Large intestine (tissue), 3 donors: ENCODE measurements around the gene RIPK1. TPM values are rescaled to one million over a fixed set of nuclear protein-coding genes. Genes with fewer than 3 reads are reported as not detected.
"Not testable (repeated sequence)": the region's sequence is repeated elsewhere in the genome, so short reads cannot be mapped to it uniquely, and the experiment has no call there.

ENCODE experiments used
- DNase-seq, 2 donors: peaks; one replicate each; pipeline versions ENCODE4 v3.0.0 to v3.0.0-alpha.2; 2013
- H3K27ac ChIP-seq: one replicate; pipeline ENCODE4 v1.5.1; 2013; ENCODE audit warnings: low read length
- H3K27me3 ChIP-seq: 2 replicates; pipeline ENCODE4 v1.6.1; 2013; ENCODE audit warnings: low read length; ENCODE audit not compliant: control insufficient read depth, insufficient read depth
- H3K36me3 ChIP-seq: 2 replicates; pipeline ENCODE4 v1.6.1; 2013; ENCODE audit warnings: low read length; ENCODE audit not compliant: control insufficient read depth, insufficient read depth
- H3K4me1 ChIP-seq: one replicate; pipeline ENCODE4 v1.6.1; 2013; ENCODE audit warnings: low read length; ENCODE audit not compliant: control insufficient read depth, insufficient read depth
- H3K4me3 ChIP-seq: one replicate; pipeline ENCODE4 v1.5.1; 2013; ENCODE audit warnings: low read length
- H3K9me3 ChIP-seq: one replicate; pipeline ENCODE4 v1.6.1; 2013; ENCODE audit warnings: mild to moderate bottlenecking, low read depth, low read length, moderate library complexity; ENCODE audit not compliant: control insufficient read depth
- WGBS: methylation state at CpG from one replicate; pipeline ENCODE4 v1.1.5; 2013; ENCODE audit warnings: low lambda C conversion rate; ENCODE audit not compliant: insufficient coverage; 5-methylcytosine and 5-hydroxymethylcytosine counted together
- polyA plus RNA-seq: library from polyadenylated mRNA; unstranded; fragments of 120-200 nt; gene quantifications from one replicate; pipeline ENCODE4 v1.2.1, GENCODE V29; 2013

Gene RIPK1
- polyA plus RNA-seq, 1 donor: 32.2 TPM

DNA sequence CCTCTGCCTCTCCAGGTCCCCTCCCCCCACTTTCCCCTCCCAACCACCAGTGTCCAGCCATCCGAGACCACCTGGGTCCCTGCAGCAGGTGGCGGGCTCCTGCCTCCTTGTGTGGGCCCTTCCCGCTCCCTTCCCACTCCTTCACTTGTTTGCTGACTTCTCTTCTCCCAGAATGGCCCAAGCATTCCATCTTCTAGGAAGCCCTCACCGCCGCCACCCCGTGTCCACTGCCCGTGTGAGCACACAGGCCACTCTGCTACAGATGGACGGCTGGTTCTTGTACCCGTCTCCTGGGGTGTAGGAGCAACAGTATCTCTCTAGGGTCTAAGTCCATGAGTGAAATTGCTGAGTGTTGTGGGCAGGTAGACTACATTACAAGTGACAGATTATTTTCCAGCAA, 65.2 kb downstream of the RIPK1 start:
- H3K4me3 ChIP-seq: no peak overlapping the region
- WGBS: no CpG with 5 or more reads among the region's 9 CpGs
- peaks cover 9% of the 10 kb centered on the region for H3K4me1 ChIP-seq
- H3K27me3 ChIP-seq: no peaks in the 10 kb centered on the region
- H3K27ac ChIP-seq: peak overlapping the region; percentile 17
- H3K9me3 ChIP-seq: no peaks in the 10 kb centered on the region
- peak; percentile 36 to 49 for DNase-seq
- peaks cover 71% of the 10 kb centered on the region for H3K36me3 ChIP-seq

DNA sequence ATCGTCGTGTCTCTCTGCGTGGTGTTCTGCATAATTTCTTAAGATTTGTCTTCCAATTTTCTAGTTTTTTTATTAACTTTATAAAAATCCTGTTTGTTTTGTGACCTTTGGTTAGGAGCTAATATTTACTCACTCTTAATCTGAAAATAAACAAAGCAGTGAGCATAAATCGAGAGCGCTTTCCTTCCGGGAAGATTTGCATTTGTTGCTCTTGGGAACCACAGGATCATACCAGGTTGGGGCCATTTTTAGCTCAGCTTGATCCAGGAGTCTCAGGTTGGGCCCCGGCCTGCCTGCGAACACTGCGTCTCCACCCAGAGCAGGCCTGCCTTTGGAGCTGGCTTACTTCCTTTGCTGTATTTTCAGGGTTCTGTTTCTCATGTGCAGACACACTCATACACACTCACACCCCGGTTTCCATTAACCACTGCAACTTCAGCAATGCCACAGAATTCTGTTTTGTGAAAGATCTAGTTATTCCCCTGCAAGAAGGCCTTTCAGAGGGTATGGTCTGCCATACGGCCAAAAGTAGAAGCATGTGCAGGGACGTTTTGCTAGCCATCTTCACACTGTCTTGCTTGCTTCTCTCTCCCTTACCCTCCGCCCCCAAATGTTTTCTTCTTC, 67.5 kb downstream of the RIPK1 start:
- H3K27ac ChIP-seq: no peak overlapping the region
- WGBS: 63% methylated on average over 5 of the region's 13 CpGs
- peaks cover 25% of the 10 kb centered on the region for H3K4me1 ChIP-seq
- DNase-seq: peak in 1 of 2 donors; percentile 46
- peaks cover 67% of the 10 kb centered on the region for H3K36me3 ChIP-seq
- no peak overlapping the region for H3K4me3 ChIP-seq
- no peaks in the 10 kb centered on the region for H3K27me3 ChIP-seq
- no peaks in the 10 kb centered on the region for H3K9me3 ChIP-seq

DNA sequence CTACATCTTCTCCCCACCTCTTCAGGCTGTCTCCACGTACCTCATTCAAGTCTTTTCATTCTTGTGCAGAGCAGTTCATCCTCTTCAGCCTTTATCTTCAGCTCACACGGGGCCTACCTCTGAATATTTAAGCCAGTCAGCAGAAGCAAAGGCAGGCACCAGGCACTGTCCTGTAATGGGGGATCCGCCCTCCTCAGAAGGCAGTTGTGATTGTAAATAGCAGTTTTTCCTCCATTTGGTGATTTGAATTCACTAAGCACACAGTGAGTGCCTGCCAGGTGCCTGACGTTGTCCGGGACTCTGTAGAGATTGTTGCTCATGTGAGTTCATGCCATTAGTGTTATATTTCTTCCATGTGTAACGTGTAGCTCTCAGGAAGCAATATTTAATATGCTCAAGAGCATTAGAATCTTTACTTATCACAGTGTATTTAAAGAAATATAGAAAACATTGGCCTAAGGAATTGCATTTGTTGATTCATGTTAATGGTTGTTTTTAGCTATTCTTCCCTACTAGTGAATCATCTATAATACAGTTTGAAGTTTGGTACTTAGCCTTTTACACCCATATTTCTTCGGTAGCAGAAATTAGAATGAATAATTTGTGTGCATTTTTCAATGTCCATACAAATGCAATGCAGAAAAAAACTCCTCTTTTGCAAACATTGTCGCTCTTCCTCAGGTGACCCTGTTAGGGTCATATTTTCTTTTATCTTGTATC, 68.2 kb downstream of the RIPK1 start:
- peaks cover 66% of the 10 kb centered on the region for H3K36me3 ChIP-seq
- H3K4me3 ChIP-seq: no peak overlapping the region
- no peaks in the 10 kb centered on the region for H3K27me3 ChIP-seq
- peaks cover 25% of the 10 kb centered on the region for H3K4me1 ChIP-seq
- no peaks in the 10 kb centered on the region for H3K9me3 ChIP-seq
- H3K27ac ChIP-seq: no peak overlapping the region
- DNase-seq: no peak
- 93% methylated on average over 2 of the region's 8 CpGs for WGBS

DNA sequence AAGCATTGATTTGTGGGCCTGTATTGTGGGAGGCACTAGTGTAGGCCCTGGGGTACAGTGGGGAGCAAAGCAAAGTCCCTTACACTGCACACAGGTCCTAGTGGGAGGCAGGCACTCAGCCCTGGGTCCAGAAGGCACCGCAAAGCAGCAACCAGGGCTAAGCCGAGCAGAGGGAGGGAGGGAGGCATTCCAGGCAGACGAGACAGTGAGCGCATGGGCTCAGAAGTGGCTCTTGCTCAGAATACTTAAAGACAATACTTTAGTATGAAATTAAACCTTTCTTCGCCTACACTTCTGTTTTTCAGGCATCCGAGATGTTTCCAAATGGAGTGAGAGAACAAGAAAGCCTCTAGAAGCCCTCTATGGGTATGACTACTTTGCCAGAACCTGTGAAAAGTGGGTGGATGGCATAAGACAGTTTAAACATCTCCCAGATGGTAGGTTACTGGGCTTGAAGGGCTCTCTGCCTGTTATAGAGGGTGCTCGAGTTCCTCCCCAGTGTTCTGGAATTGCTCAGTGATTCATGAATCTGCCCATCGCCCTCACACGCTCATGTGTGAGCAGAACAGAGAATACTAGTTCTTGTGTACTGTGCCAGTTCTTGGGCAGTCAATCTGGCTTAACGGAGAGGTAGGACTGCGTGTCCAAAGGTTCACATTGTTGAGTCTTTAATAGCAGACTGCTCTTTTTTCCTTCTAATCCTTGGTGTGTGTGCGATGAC, 68.9 kb downstream of the RIPK1 start:
- H3K27me3 ChIP-seq: no peaks in the 10 kb centered on the region
- H3K4me1 ChIP-seq: peaks cover 25% of the 10 kb centered on the region
- H3K4me3 ChIP-seq: no peak overlapping the region
- no peak for DNase-seq
- peaks cover 59% of the 10 kb centered on the region for H3K36me3 ChIP-seq
- no peak overlapping the region for H3K27ac ChIP-seq
- H3K9me3 ChIP-seq: no peaks in the 10 kb centered on the region
- WGBS: 84% methylated on average over 5 of the region's 12 CpGs

DNA sequence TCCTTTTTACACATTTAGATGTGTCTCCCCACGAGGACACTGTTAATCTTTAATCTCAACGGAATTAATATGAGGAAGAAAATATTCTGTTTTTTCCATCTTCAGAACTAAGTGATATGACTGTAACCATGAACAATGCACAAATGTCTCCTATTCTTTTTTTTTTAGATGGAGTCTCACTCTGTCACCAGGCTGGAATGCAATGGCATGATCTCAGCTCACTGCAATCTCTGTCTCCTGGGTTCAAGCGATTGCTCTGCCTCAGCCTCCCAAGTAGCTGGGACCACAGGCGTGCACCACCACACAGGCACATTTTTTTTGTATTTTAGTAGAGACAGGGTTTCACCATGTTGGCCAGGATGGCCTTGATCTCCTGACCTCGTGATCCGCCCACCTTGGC, 69.6 kb downstream of the RIPK1 start:
- no CpG with 5 or more reads among the region's 6 CpGs for WGBS
- Histone ChIP-seq H3K4me1 (peaks cover 28% of the 10 kb centered on the region), H3K36me3 (peaks cover 55% of the 10 kb centered on the region)
- H3K9me3 ChIP-seq, H3K27ac ChIP-seq, H3K4me3 ChIP-seq, H3K27me3 ChIP-seq, DNase-seq: not testable (repeated sequence)

DNA sequence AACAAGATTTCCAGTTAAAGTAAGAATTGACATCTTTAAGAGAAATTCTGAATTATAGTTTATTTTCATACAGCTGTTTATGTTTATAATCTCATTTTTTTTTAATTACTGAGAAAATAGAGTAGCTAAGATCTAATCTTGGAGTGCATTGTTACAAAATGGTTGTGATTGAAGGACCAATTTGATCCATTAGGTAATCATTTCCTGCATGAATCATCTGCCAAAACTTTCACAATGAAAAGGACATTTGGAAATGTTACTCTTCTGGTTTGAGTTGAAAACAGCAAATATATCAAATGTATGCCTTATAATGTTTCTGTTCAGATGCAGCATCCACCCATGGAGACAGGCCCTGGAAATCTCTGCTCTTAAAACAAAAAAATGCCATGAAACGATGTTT, 70.0 kb downstream of the RIPK1 start:
- Histone ChIP-seq H3K27me3 (no peaks in the 10 kb centered on the region), H3K27ac (peak overlapping the region; percentile 80), H3K9me3 (no peaks in the 10 kb centered on the region), H3K4me3 (no peak overlapping the region), H3K4me1 (peaks cover 31% of the 10 kb centered on the region), H3K36me3 (peaks cover 55% of the 10 kb centered on the region)
- no peak for DNase-seq
- no CpG with 5 or more reads among the region's 1 CpG for WGBS

DNA sequence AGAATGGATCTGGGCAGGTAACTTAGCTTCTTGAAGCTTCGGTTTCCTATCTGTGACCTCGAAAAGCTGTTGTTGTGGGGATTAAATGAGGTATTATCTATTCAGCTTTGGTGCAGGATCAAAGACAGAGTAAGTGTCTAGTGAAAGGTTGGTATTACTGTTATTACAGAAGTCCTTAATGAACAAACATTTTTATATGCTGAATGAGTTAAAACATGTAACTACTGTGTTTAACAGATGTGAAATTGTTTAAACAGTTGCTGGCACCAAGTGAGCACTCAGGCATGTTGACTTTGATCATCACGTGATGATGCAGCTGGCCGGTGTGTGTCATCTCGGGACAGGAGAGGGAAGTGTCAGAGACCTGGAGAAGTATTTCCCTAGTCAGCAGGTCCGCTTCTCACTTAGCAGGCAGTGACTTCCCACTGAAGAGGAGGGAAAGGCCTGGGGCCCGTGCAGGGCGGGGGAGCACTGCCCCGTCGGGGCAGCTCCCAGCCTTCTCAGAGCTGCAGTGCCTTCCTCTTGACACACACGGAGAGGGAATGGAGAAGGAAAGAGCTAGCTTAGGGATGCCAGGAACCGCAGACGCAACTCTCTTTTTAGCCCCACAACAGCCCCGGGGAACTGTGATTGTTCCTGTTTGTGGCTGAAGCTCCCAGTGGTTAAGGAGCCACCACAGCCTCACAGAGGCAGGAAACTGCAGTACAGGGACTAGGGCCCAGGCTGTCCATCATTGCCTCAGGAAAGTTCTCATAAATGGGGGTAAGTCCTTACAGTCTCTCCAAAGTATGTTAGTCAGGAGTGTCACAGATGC, 71.0 kb downstream of the RIPK1 start:
- Histone ChIP-seq H3K36me3 (peaks cover 57% of the 10 kb centered on the region), H3K4me3 (no peak overlapping the region), H3K27ac (peak overlapping the region; percentile 87), H3K4me1 (peaks cover 27% of the 10 kb centered on the region), H3K9me3 (no peaks in the 10 kb centered on the region), H3K27me3 (no peaks in the 10 kb centered on the region)
- WGBS: no CpG with 5 or more reads among the region's 14 CpGs
- DNase-seq: peak; percentile 94 to 96

DNA sequence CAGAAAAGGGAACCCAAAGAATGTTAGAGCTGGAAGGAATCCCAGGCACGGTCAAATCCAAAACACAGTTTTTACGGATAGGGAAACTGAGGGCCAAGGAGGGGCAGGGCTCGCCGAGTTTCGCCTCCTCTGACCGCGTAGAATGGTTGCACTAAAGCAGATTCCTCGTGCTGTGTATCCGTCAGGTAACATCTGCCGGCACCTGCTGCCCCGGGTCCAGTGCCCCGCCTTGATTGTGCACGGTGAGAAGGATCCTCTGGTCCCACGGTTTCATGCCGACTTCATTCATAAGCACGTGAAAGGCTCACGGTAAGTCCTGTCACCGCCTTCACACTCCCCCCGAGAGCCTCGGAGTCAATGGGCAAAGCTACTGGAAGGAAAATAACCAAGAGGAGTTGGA, 71.9 kb downstream of the RIPK1 start:
- Histone ChIP-seq H3K27ac (peak overlapping the region; percentile 87), H3K4me3 (no peak overlapping the region)
- no CpG with 5 or more reads among the region's 20 CpGs for WGBS

DNA sequence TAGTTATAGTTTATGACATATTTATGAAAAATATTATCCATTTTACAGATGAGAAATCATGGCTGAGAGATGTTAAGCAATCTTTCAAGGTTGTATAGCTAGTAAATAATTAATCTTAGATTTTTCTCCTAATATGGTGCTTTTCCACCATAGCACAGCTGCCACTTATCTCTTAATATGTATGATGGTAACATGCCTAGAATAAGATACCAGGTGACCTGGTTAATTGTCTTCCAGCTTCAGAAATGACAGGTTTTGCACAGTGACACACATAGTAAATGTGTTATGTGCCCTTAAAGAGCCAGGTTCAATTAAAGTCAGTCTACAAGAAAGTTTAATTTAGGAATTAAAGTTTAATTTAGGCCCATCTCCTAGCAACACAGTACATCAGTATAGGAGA, 74.2 kb downstream of the RIPK1 start:
- peak; percentile 44 to 80 for DNase-seq
- Histone ChIP-seq H3K9me3 (peaks cover 6% of the 10 kb centered on the region), H3K36me3 (peaks cover 56% of the 10 kb centered on the region), H3K27ac (peak overlapping the region; percentile 66), H3K4me3 (no peak overlapping the region), H3K4me1 (peaks cover 27% of the 10 kb centered on the region), H3K27me3 (no peaks in the 10 kb centered on the region)

More for the DNA sequence above, 71.9 kb downstream of the RIPK1 start:
- no peaks in the 10 kb centered on the region for H3K27me3 ChIP-seq
- H3K9me3 ChIP-seq: no peaks in the 10 kb centered on the region
- DNase-seq: no peak
- H3K4me1 ChIP-seq: peaks cover 27% of the 10 kb centered on the region
- peaks cover 62% of the 10 kb centered on the region for H3K36me3 ChIP-seq

DNA sequence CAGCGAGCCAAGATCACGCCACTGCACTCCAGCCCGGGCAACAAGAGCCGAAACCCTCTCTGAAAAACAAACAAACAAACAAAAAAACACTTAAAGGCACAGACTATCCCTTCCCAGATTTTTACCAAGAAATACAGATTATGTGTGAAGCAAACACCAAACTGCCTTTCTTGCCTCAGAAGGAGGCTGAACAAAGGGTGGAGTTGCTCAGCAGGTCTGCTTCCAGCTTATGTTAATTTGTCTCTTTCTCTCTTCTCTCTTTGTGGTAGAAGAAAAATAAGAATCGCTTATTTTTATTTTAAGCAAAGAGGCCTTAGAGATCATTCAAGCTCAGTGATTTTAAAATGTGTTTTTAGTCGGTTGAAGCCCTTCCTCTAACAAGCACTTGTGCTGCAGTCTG, 74.9 kb downstream of the RIPK1 start:
- peaks cover 24% of the 10 kb centered on the region for H3K4me1 ChIP-seq
- 71% methylated on average over 1 of the region's 6 CpGs for WGBS
- H3K9me3 ChIP-seq: peaks cover 6% of the 10 kb centered on the region
- H3K4me3 ChIP-seq: no peak overlapping the region
- H3K36me3 ChIP-seq: peaks cover 56% of the 10 kb centered on the region
- no peak for DNase-seq
- no peaks in the 10 kb centered on the region for H3K27me3 ChIP-seq
- peak overlapping the region; percentile 66 for H3K27ac ChIP-seq
